Stomach (tissue), 9 donors: ENCODE results near the gene ELN. TPM values are rescaled to one million over a fixed set of nuclear protein-coding genes. Genes with fewer than 3 reads are reported as not detected.

Source experiments
- DNase-seq, 2 donors: peaks; one replicate each; pipeline versions ENCODE4 v3.0.0 to v3.0.0-alpha.2; 2013 to 2019
- H3K27ac ChIP-seq, 5 donors: fragments of 200-600 bp in 4 of 5; sonication (generic) in 4 of 5; one replicate each; pipeline ENCODE4 v1.5.1; 2013 to 2019; ENCODE audit warnings: mild to moderate bottlenecking in 1 of 5, moderate library complexity in 1 of 5
- H3K27me3 ChIP-seq, 3 donors: fragments of 200-600 bp; sonication (generic); one replicate each; pipeline ENCODE4 v1.5.1; 2017 to 2019; ENCODE audit warnings: mixed run types in 1 of 3
- H3K36me3 ChIP-seq, 4 donors: fragments of 200-600 bp; sonication (generic); 1 replicate in 3 of 4; 2 replicates in 1 of 4; pipeline ENCODE4 v1.5.1; 2016 to 2019
- H3K4me1 ChIP-seq, 4 donors: fragments of 200-600 bp; sonication (generic); one replicate each; pipeline ENCODE4 v1.5.1; 2016 to 2019
- H3K4me3 ChIP-seq, 4 donors: fragments of 200-600 bp; sonication (generic) in 3 of 4; one replicate each; pipeline ENCODE4 v1.5.1; 2016 to 2019; ENCODE audit warnings: mild to moderate bottlenecking in 1 of 4
- H3K9me3 ChIP-seq, 4 donors: fragments of 200-600 bp; sonication (generic); one replicate each; pipeline ENCODE4 v1.5.1; 2016 to 2019
- CTCF ChIP-seq, 7 experiments: fragments of 450-650 bp in 4 of 7; fragments of 200-600 bp in 3 of 7; sonication (generic) in 3 of 7; IDR thresholded peaks; one replicate each; pipeline ENCODE4 v1.5.1; 2016 to 2019; ENCODE audit warnings: antibody characterized with exemption in 7 of 7, control low read depth in 2 of 7, mild to moderate bottlenecking in 1 of 7
- EP300 ChIP-seq: sonication (generic); formaldehyde crosslinking; IDR thresholded peaks from one replicate; pipeline ENCODE4 v1.6.1; 2017; ENCODE audit warnings: antibody characterized with exemption
- POLR2A ChIP-seq, 4 donors: fragments of 450-650 bp; IDR thresholded peaks; one replicate each; pipeline ENCODE4 v1.6.1; 2016; ENCODE audit warnings: antibody characterized with exemption in 4 of 4, control low read depth in 2 of 4, mild to moderate bottlenecking in 1 of 4, moderate library complexity in 1 of 4
- POLR2AphosphoS5 ChIP-seq, 3 donors: sonication (generic); formaldehyde crosslinking; IDR thresholded peaks; one replicate each; pipeline ENCODE4 v1.6.1; 2016; ENCODE audit warnings: antibody characterized with exemption in 3 of 3
- WGBS, 5 donors: extraction: QIAGEN DNeasy Blood & Tissue Kit in 3 of 5; methylation state at CpG; one replicate each; pipeline versions ENCODE4 v1.1.5 to v1.1.7; 2013 to 2018; 5-methylcytosine and 5-hydroxymethylcytosine counted together
- intact Hi-C: fragments of 100-400 bp; cut with DNase I; formaldehyde crosslinking; loops from one replicate; pipeline ENCODE4 v1.15.1; 2023; ENCODE audit warnings: low total_unique reads
- polyA plus RNA-seq, 3 donors: library from polyadenylated mRNA; stranded (reverse); fragments of 200-250 nt; gene quantifications; one replicate each; pipeline ENCODE4 v1.2.3, GENCODE V29; 2013
- total RNA-seq, 5 donors: library from RNA; depleted of rRNA; stranded (reverse); fragments of >200 nt; gene quantifications; one replicate each; pipeline versions ENCODE4 v1.1.0 to v1.2.3, GENCODE V29; 2014 to 2016
- donor health status: healthy with polysubstance abuse.
- donor health status: Bipolar disorder and iron deficiency.
- donor health status: healthy.

ELN gene
- total and polyA plus RNA-seq, 8 donors: 19.4 to 274 (median 66.5) TPM

- intact Hi-C loops: no loop called here
- Histone ChIP-seq H3K9me3 (no peaks in the 10 kb centered on the region), H3K4me1 (peaks cover 20 to 59% (median 35%) of the 10 kb centered on the region in 4 donors), H3K27me3 (no peaks in the 10 kb centered on the region), H3K27ac (peak overlapping the region in 4 of 5 donors; percentile 37 to 72 (median 57)), H3K36me3 (peaks cover 3 to 81% (median 39%) of the 10 kb centered on the region in 4 donors), H3K4me3 (no peak overlapping the region)
- WGBS, 5 donors: 60 to 73% (median 69%) methylated on average over 15 to 16 of the region's 16 CpGs
- TF ChIP-seq CTCF (IDR thresholded peaks at IDR 0.05): no peak
- TF ChIP-seq POLR2AphosphoS5 (IDR thresholded peaks at IDR 0.05): peak in 2 of 3 donors; percentile 7 to 11
- TF ChIP-seq POLR2A (IDR thresholded peaks at IDR 0.05): no peak
- DNase-seq: no peak
These were observed 10.4 kb downstream of the ELN start for GRCh38 chr7:74038194-74038961.

- WGBS, 5 donors: 76 to 85% (median 78%) methylated on average over 9 to 11 of the region's 11 CpGs
- intact Hi-C loops: no loop called here
- no peaks in the 10 kb centered on the region for H3K9me3 ChIP-seq
- TF ChIP-seq CTCF (IDR thresholded peaks at IDR 0.05) (no peak), EP300 (no peak), POLR2AphosphoS5 (IDR thresholded peaks at IDR 0.05) (no peak), POLR2A (IDR thresholded peaks at IDR 0.05) (no peak)
- peaks cover 13 to 57% (median 34%) of the 10 kb centered on the region in 4 donors for H3K4me1 ChIP-seq
- peak in 1 of 2 donors; percentile 68 for DNase-seq
- peak overlapping the region in 3 of 5 donors; percentile 9 to 72 (median 56) for H3K27ac ChIP-seq
- H3K36me3 ChIP-seq: peaks cover 3 to 90% (median 42%) of the 10 kb centered on the region in 4 donors
- no peak overlapping the region for H3K4me3 ChIP-seq
- no peaks in the 10 kb centered on the region for H3K27me3 ChIP-seq
These were observed 11.4 kb downstream of the ELN start for GRCh38 chr7:74039337-74039736.

- 82 to 90% (median 85%) methylated on average over 12 to 13 of the region's 13 CpGs for WGBS, 5 donors
- H3K4me3 ChIP-seq: no peak overlapping the region
These were observed 12.3 kb downstream of the ELN start for GRCh38 chr7:74040101-74040790.

More at GRCh38 chr7:74040101-74040790, 12.3 kb downstream of the ELN start:
- Histone ChIP-seq H3K36me3 (peaks cover 3 to 95% (median 47%) of the 10 kb centered on the region in 4 donors), H3K27me3 (no peaks in the 10 kb centered on the region), H3K27ac (peak overlapping the region in 2 of 5 donors; percentile 35 to 72), H3K4me1 (peaks cover 13 to 59% (median 35%) of the 10 kb centered on the region in 4 donors), H3K9me3 (no peaks in the 10 kb centered on the region)
- DNase-seq: no peak
- TF ChIP-seq CTCF (IDR thresholded peaks at IDR 0.05): no peak
- intact Hi-C loops: loop anchor here (10.0 kb wide), 1 partner anchor 365 kb away; no protein-coding TSS in a partner anchor
